Measurements from ENCODE around the gene SYNCRIP.
"Not testable (repeated sequence)": the region's sequence is repeated elsewhere in the genome, so short reads cannot be mapped to it uniquely, and the experiment has no call there.

SYNCRIP gene

DNA sequence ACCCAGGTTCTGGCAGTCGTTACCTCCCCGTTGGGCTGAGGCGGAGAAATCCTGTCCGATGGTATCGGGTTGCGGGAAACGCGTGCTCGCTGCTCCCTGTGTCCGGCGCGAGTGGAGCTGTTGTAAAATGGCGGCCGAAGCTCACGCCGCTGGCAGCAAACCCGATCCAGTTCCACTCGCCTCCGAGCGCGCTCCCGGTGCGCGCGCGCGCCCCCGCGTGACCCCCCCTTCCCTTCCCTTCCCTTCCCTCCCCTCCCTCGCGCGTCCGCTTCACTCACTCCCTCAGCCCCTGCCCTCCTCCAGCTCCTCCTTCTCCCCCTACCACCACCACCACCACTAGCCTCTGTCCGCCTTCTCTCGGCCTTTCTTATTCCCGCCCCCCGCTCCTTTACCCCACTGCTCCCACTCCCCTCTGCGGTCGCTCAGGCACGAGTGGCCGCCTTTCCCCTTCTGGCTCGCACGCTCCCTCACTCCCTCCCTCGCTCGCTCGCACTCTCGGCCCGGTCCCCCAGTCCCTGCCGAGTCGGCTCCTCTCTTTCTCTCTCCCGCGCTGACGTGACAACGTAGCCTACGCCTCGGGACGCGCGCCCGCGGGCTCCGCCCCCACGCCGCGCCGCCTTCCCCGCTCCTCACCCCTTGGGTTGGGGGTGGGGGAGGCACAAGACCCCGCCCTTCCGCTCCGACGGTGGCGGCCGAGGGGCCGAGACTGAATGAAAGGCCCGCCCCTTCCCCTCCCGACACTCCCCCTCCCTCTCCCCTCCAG lies at the start of gene SYNCRIP:
SYNCRIP (minus strand) TSS at position 113 of the 763 bp plus-strand sequence. CDS start 1,447 bp downstream, outside the sequence.
- Histone ChIP-seq H3K4me3 (ENCODE audit: low read depth, low read length) (peak within 1 kb of the TSS; percentile 98), H3K9ac (ENCODE audit: low read depth, low read length) (peak within 1 kb of the TSS; percentile 100), H3K9me3 (ENCODE audit: control insufficient read depth, insufficient read depth, low read length) (no peaks in the 10 kb centered on the region), H3K27me3 (ENCODE audit: control insufficient read depth, insufficient read depth, low read length) (no peaks in the 10 kb centered on the region), H3K36me3 (ENCODE audit: control insufficient read depth, insufficient read depth, low read length) (peaks cover 18% of the 10 kb centered on the region), H3K4me1 (ENCODE audit: control insufficient read depth, insufficient read depth, low read length) (peaks cover 17% of the 10 kb centered on the region)

DNA sequence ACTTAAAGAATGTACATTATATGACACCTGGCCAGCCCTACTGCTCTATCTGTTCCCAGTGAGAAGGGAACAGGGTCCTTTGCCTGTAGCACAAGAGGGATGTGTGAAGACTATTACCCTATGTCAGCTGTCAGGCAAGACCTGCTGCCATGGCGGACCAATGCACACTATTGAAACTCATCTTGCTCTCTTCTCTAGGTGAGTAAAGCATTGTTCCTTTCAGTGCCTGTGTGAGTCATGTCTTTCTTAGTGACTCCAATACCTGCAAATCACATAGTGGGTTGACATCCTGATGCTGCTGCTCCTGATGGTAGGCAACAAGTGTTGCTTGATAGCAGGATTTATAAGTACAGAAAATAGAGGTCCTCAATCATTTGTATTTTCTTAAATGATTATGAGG lies 48.8 kb upstream of the SYNCRIP start:
- Histone ChIP-seq H3K9me3 (ENCODE audit: control insufficient read depth, insufficient read depth, low read length) (no peaks in the 10 kb centered on the region), H3K27me3 (ENCODE audit: control insufficient read depth, insufficient read depth, low read length) (no peaks in the 10 kb centered on the region), H3K9ac (ENCODE audit: low read depth, low read length) (no peak overlapping the region), H3K36me3 (ENCODE audit: control insufficient read depth, insufficient read depth, low read length) (no peaks in the 10 kb centered on the region), H3K4me1 (ENCODE audit: control insufficient read depth, insufficient read depth, low read length) (no peaks in the 10 kb centered on the region), H3K4me3 (ENCODE audit: low read depth, low read length) (no peak overlapping the region)

DNA sequence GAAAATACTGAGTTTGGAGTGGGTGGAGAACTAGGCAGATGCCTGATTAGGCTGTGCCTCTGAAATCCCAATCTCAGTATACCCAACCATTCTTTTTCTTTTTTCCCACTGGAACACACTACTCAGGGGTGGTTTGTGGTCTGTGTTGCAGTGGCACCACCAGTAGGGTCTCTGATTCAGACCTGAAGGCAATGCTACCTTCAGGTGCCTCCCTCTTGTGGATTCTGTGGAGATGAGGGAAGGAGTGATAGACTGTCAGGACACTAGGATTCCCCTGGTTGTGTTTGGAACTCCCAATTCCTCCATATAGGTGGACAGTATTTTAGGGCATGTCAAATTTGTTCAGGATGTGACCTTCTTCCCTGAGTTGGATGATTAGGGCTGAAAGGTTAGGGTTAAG lies 47.4 kb upstream of the SYNCRIP start:
- Histone ChIP-seq H3K9ac (ENCODE audit: low read depth, low read length) (no peak overlapping the region), H3K9me3 (ENCODE audit: control insufficient read depth, insufficient read depth, low read length) (no peaks in the 10 kb centered on the region), H3K4me3 (ENCODE audit: low read depth, low read length) (no peak overlapping the region), H3K36me3 (ENCODE audit: control insufficient read depth, insufficient read depth, low read length) (no peaks in the 10 kb centered on the region), H3K27me3 (ENCODE audit: control insufficient read depth, insufficient read depth, low read length) (no peaks in the 10 kb centered on the region), H3K4me1 (ENCODE audit: control insufficient read depth, insufficient read depth, low read length) (no peaks in the 10 kb centered on the region)

DNA sequence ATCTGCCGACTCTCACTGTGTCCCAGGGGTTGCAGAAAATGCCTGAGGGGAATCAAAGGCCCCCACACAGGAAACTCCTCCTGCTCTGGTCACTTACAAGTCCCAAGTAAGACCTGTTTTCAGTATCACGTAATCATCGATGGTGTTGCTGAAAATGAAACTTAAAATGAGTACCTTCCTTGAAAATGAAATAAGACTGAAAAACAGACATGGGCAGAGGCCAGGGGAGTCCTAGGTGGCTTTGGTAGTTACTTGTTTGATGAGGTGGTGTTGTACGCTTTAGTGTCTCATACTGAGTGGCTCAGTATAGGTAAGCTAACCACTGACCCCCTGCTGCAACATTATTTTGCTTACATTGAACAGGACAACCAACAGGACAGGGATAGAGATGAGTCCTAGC lies 43.0 kb upstream of the SYNCRIP start:
- Histone ChIP-seq H3K36me3 (ENCODE audit: control insufficient read depth, insufficient read depth, low read length) (no peaks in the 10 kb centered on the region), H3K9me3 (ENCODE audit: control insufficient read depth, insufficient read depth, low read length) (no peaks in the 10 kb centered on the region), H3K27me3 (ENCODE audit: control insufficient read depth, insufficient read depth, low read length) (no peaks in the 10 kb centered on the region), H3K4me3 (ENCODE audit: low read depth, low read length) (no peak overlapping the region), H3K4me1 (ENCODE audit: control insufficient read depth, insufficient read depth, low read length) (no peaks in the 10 kb centered on the region), H3K9ac (ENCODE audit: low read depth, low read length) (no peak overlapping the region)

DNA sequence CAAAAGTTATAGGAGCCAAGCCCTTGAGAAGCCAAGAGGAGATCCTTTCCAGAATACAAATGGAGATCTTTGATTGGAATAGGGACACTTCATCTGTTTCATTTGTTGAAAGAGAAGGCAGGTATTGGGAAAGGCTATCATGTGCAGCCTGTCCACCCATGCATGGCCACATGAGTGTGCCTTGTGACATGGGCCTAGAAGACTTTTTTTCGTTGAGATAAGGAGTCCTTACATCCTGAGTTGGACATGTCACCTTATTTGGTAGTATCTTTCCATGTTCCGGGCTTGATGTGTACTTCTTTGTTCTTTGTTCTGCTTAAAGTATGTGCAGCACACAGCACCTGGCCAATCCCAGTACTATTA lies 42.1 kb upstream of the SYNCRIP start:
- H3K4me1 ChIP-seq (ENCODE audit: control insufficient read depth, insufficient read depth, low read length): no peaks in the 10 kb centered on the region
- no peaks in the 10 kb centered on the region for H3K27me3 ChIP-seq (ENCODE audit: control insufficient read depth, insufficient read depth, low read length)
- no peaks in the 10 kb centered on the region for H3K36me3 ChIP-seq (ENCODE audit: control insufficient read depth, insufficient read depth, low read length)
- H3K9me3 ChIP-seq (ENCODE audit: control insufficient read depth, insufficient read depth, low read length): no peaks in the 10 kb centered on the region
- no peak overlapping the region for H3K4me3 ChIP-seq (ENCODE audit: low read depth, low read length)
- no peak overlapping the region for H3K9ac ChIP-seq (ENCODE audit: low read depth, low read length)

DNA sequence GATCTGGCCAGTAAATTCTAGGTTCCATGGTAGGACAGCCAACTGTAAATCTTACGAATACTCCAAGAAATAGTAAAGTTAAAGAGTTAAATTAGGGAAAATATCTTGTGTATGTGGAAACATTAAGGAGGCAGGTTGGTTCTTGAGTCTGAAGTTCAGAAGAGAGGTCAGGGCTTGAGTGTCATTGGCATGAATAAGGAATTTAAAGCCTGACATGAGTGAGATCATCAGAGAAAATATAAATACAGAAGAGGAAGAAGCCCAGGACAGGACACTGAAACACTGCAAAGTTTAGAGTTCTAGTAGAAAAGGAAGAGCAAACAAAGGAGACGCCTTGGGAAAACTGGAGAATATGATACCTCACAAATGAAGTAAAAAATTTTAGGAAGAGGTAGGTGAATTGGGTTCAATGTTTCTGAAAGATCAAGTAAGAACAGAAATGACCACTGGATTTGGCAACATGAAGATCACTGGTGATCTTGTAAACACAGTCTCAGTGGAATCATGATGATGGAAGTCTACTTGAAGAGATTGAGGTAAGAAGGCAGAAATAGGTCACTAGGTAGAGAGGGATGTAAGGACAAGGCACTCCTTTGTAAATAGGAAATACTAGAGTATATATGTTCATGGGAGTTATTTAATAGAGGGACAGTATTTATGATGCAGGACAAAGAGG lies 41.6 kb upstream of the SYNCRIP start:
- Histone ChIP-seq H3K4me3 (ENCODE audit: low read depth, low read length) (no peak overlapping the region), H3K9ac (ENCODE audit: low read depth, low read length) (no peak overlapping the region), H3K36me3 (ENCODE audit: control insufficient read depth, insufficient read depth, low read length) (no peaks in the 10 kb centered on the region), H3K27me3 (ENCODE audit: control insufficient read depth, insufficient read depth, low read length) (no peaks in the 10 kb centered on the region), H3K4me1 (ENCODE audit: control insufficient read depth, insufficient read depth, low read length) (no peaks in the 10 kb centered on the region), H3K9me3 (ENCODE audit: control insufficient read depth, insufficient read depth, low read length) (no peaks in the 10 kb centered on the region)

DNA sequence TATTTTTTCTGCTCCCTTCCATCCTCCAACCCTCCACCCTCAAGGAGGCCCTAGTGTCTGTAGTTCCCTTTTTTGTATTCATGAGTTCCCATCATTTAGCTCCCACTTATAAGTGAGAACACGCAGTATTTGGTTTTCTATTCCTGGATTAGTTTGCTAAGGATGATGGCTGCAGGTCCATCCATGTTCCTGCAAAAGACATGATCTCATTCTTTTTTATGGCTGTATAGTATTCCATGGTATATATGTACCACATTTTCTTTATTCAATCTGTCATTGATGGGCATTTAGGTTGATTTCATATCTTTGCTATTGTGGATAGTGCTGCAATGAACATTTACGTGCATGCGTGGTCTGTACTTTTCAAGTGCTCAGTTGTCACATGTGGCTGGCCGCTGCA lies 39.2 kb upstream of the SYNCRIP start:
- H3K27me3 ChIP-seq (ENCODE audit: control insufficient read depth, insufficient read depth, low read length); H3K36me3 ChIP-seq (ENCODE audit: control insufficient read depth, insufficient read depth, low read length); H3K9me3 ChIP-seq (ENCODE audit: control insufficient read depth, insufficient read depth, low read length); H3K4me1 ChIP-seq (ENCODE audit: control insufficient read depth, insufficient read depth, low read length); H3K9ac ChIP-seq (ENCODE audit: low read depth, low read length); H3K4me3 ChIP-seq (ENCODE audit: low read depth, low read length): not testable (repeated sequence)

DNA sequence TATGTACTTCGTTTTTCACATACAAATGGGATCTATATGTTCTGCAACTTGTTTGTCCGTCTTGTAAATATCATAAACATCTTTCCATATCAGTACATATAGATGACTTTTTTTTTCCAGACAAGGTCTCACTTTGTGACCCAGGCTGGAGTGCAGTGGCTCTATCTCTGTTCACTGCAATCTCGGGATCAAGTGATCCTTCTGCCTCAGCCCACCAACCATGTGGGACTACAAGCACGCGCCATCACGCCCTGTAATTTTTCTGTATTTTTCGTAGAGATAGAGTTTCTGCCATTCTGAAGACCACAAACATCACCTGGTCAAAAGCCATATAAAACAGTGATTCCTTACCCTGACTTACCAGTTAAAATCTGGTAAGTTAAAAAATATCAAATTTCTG lies 37.7 kb upstream of the SYNCRIP start:
- Histone ChIP-seq H3K9me3 (ENCODE audit: control insufficient read depth, insufficient read depth, low read length) (no peaks in the 10 kb centered on the region), H3K4me1 (ENCODE audit: control insufficient read depth, insufficient read depth, low read length) (peaks cover 3% of the 10 kb centered on the region), H3K4me3 (ENCODE audit: low read depth, low read length) (peak overlapping the region; percentile 79), H3K9ac (ENCODE audit: low read depth, low read length) (no peak overlapping the region), H3K36me3 (ENCODE audit: control insufficient read depth, insufficient read depth, low read length) (peaks cover 8% of the 10 kb centered on the region), H3K27me3 (ENCODE audit: control insufficient read depth, insufficient read depth, low read length) (no peaks in the 10 kb centered on the region)

DNA sequence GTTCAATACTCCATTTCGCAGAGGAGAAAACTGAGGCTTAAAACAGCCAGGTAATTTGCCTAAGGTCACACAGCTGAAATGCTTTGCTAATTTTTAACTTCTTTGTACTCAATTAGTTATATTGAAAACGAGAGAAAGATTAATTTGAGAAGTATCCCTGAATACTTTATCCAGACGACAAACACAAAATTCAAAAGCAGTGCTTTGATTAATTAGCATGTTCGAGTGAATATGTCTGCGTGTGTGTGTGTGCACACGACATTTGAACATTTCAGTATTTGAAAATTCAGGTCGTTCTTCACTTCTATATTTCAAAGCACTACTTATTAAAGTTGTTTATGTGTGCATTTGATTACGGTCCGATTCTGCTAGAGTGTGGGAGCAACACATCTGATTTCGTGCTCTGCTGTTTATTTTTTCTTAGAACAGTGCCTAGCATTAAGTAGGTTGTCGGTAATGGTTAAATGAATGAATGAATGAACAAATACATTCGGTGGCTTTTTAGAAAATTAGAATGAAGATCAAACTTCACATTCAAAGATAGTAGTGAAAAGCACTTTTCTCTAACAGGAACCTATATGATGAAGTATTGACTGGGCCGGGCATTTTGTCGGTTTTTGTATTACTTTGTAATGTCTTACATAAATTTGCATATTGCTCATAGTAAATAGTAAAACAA lies 36.9 kb upstream of the SYNCRIP start:
- peaks cover 5% of the 10 kb centered on the region for H3K4me1 ChIP-seq (ENCODE audit: control insufficient read depth, insufficient read depth, low read length)
- no peaks in the 10 kb centered on the region for H3K27me3 ChIP-seq (ENCODE audit: control insufficient read depth, insufficient read depth, low read length)
- peaks cover 14% of the 10 kb centered on the region for H3K36me3 ChIP-seq (ENCODE audit: control insufficient read depth, insufficient read depth, low read length)
- H3K9ac ChIP-seq (ENCODE audit: low read depth, low read length): peak overlapping the region; percentile 93
- no peaks in the 10 kb centered on the region for H3K9me3 ChIP-seq (ENCODE audit: control insufficient read depth, insufficient read depth, low read length)
- H3K4me3 ChIP-seq (ENCODE audit: low read depth, low read length): peak overlapping the region; percentile 79

DNA sequence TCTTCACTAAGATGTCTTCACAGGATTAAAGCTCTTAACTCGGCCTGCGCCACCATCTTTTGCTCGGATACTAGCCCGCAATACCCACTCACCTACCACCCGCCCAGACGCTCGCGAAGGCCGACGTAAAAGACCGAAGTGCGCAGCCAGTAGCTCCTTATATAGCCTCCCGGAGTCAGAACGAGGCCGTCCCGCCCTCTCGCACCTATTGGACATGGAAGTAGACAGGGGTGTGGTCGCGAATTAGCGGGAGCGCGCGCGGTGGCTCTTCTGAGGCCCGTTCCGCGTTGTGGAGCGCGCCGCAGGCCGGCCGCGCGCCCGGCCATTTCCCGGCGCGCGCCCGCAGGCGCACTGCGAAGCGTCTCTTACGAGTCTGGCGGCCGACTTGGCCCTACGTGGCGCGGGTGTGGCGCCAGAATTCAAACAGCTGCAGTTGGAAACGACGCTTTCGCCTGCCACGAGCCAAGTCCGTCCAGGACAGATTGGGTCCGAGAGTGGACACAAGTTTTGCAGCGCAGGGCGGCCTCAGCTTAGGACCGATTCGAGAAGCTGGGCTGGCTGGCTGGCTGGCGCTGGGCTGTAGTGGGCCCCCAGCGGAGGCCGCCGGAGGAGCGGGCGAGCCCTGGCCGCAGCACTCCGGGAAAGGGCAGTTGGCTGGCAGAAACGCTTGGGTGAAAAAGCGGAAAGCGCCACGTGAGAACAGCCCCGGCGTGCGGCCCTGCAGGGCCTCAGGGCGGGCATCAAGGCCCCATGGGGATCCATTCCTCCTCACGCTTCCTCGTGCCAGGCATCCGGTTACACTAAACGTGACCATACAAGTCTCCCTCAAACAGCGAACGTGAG lies 36.1 kb upstream of the SYNCRIP start:
- Histone ChIP-seq H3K9ac (ENCODE audit: low read depth, low read length) (peak overlapping the region; percentile 100), H3K4me3 (ENCODE audit: low read depth, low read length) (peak overlapping the region; percentile 99), H3K9me3 (ENCODE audit: control insufficient read depth, insufficient read depth, low read length) (no peaks in the 10 kb centered on the region), H3K4me1 (ENCODE audit: control insufficient read depth, insufficient read depth, low read length) (peaks cover 5% of the 10 kb centered on the region), H3K27me3 (ENCODE audit: control insufficient read depth, insufficient read depth, low read length) (no peaks in the 10 kb centered on the region), H3K36me3 (ENCODE audit: control insufficient read depth, insufficient read depth, low read length) (peaks cover 15% of the 10 kb centered on the region)

DNA sequence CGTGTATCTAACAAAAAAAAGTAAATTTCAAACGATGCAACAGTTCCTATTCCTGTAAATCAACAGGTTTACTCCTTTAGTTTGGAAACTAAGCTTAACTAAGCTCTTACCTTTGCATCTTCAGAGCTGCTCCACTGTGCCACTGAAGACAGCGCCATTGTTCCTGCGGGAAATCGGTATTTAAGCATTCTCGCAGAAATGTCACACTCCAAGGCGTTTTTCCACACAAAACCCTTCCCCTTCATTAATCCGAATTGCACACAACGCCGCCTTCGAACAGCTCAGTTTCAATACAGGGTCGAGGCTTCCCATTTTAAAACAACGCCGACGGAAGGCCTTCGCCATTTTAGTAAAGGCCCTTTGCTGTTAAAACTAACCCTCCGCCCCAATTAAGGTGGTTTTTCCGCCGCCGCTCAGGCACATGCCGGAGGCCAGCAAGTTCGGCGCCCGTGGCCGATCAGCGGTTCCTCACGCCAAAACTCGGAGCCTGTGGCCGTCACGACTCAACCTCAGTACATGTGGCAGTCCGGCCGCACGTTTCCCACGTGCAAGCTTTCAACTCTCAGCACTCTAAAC lies 35.4 kb upstream of the SYNCRIP start:
- H3K9me3 ChIP-seq (ENCODE audit: control insufficient read depth, insufficient read depth, low read length): no peaks in the 10 kb centered on the region
- peaks cover 5% of the 10 kb centered on the region for H3K4me1 ChIP-seq (ENCODE audit: control insufficient read depth, insufficient read depth, low read length)
- H3K9ac ChIP-seq (ENCODE audit: low read depth, low read length): peak overlapping the region; percentile 100
- H3K4me3 ChIP-seq (ENCODE audit: low read depth, low read length): peak overlapping the region; percentile 99
- H3K36me3 ChIP-seq (ENCODE audit: control insufficient read depth, insufficient read depth, low read length): peaks cover 15% of the 10 kb centered on the region
- no peaks in the 10 kb centered on the region for H3K27me3 ChIP-seq (ENCODE audit: control insufficient read depth, insufficient read depth, low read length)

All from iPS-15b (cell line).